K562 (cell line): ENCODE data around the gene ZFR2. TPM values are rescaled to one million over a fixed set of nuclear protein-coding genes. Genes with fewer than 3 reads are reported as not detected.

ENCODE experiments used
- ADNP ChIP-seq: fragments of 200-800 bp; sonication (Bioruptor generic); IDR thresholded peaks from 2 replicates; pipeline ENCODE4 v1.6.1; 2016; ENCODE audit warnings: missing genetic modification characterization, missing compliant biosample characterization
- ATF7 ChIP-seq: fragments of 450-650 bp; IDR thresholded peaks from 2 replicates; pipeline ENCODE4 v1.7.1; 2014; ENCODE audit warnings: mild to moderate bottlenecking, moderate library complexity
- BHLHE40 ChIP-seq: IDR thresholded peaks from 2 replicates; pipeline ENCODE4 v1.6.1; 2011; ENCODE audit warnings: low read length, improper control_type of control experiment
- C11orf30 ChIP-seq: fragments of 450-650 bp; IDR thresholded peaks from 2 replicates; pipeline ENCODE4 v1.6.1; 2016; ENCODE audit warnings: low read depth, mild to moderate bottlenecking
- DIDO1 ChIP-seq: fragments of 450-650 bp; IDR thresholded peaks from 2 replicates; pipeline ENCODE4 v1.6.1; 2016; ENCODE audit warnings: low read depth, missing biosample characterization, missing genetic modification characterization
- HDAC1 ChIP-seq, 2 experiments: fragments of 450-650 bp; IDR thresholded peaks; 2 replicates each; pipeline ENCODE4 v1.6.1; 2016 to 2017; ENCODE audit warnings: inconsistent platforms in 1 of 2, mild to moderate bottlenecking in 1 of 2, moderate library complexity in 1 of 2
- NEUROD1 ChIP-seq: fragments of 150-350 bp; IDR thresholded peaks from 2 replicates; pipeline ENCODE4 v1.6.1; 2014; ENCODE audit warnings: borderline replicate concordance, low read length, low read depth; ENCODE audit not compliant: partially characterized antibody
- SETDB1 ChIP-seq: IDR thresholded peaks from one replicate; pipeline ENCODE4 v1.6.1; 2012; ENCODE audit warnings: low read length, control low read depth, inconsistent platforms
- SRF ChIP-seq, 2 experiments: fragments of 250-450, 450-650 bp in 1 of 2; sonication (Bioruptor Pico) in 1 of 2; sonication (generic) in 1 of 2; formaldehyde crosslinking; IDR thresholded peaks; 2 replicates each; pipeline versions ENCODE4 v1.5.0 to v1.5.1; 2020 to 2022; ENCODE audit warnings: mild to moderate bottlenecking in 1 of 2, missing genetic modification reagents in 1 of 2
- ZNF197 ChIP-seq: fragments of 200-800 bp; sonication (Bioruptor generic); IDR thresholded peaks from 2 replicates; pipeline ENCODE4 v1.6.1; 2016; ENCODE audit warnings: low read depth, missing genetic modification characterization, missing compliant biosample characterization
- ZNF699 ChIP-seq: fragments of 250-450 bp; sonication (Bioruptor Pico); IDR thresholded peaks from 2 replicates; pipeline ENCODE4 v1.8.0; 2021; ENCODE audit warnings: mild to moderate bottlenecking, moderate library complexity; ENCODE audit not compliant: insufficient replicate concordance
- polyA plus RNA-seq, 8 experiments: library from polyadenylated mRNA; depleted of rRNA in 4 of 8; stranded (reverse) in 5 of 8; unstranded in 3 of 8; fragments of >200 nt; fragmentation: Nextera tagmentation in 2 of 8; fragmentation: Illumina TruSeq in 1 of 8; extraction: Ambion mirVana in 2 of 8; extraction: Trizol in 1 of 8; gene quantifications; 2 replicates each; pipeline versions ENCODE4 v1.2.1 to v1.2.3, GENCODE V29; 2011 to 2014; ENCODE audit warnings: inconsistent platforms in 1 of 8, missing spikeins in 1 of 8
- total RNA-seq, 7 experiments: library from RNA; depleted of rRNA in 6 of 7; stranded (reverse); fragments of >200 nt in 6 of 7; fragmentation: Illumina TruSeq in 2 of 7; extraction: Trizol in 2 of 7; gene quantifications; 2 replicates each; pipeline versions ENCODE4 v1.2.1 to v1.2.3, GENCODE V29; 2011 to 2021; ENCODE audit warnings: low replicate concordance in 1 of 7
- TF ChIP-seq, protein P1 (sequence below), 2 experiments: IDR thresholded peaks; 2 replicates each; pipeline ENCODE4 v1.6.1; 2011; ENCODE audit warnings: borderline replicate concordance in 1 of 2, control low read depth in 1 of 2, low read depth in 1 of 2, low read length in 1 of 2, mild to moderate bottlenecking in 1 of 2, mixed read lengths in 1 of 2, moderate library complexity in 1 of 2; ENCODE audit not compliant: insufficient read depth in 1 of 2, insufficient read length in 1 of 2, poor library complexity in 1 of 2, severe bottlenecking in 1 of 2; ENCODE audit errors: extremely low read depth in 1 of 2
- TF ChIP-seq, protein P2 (sequence below): fragments of 450-650 bp; IDR thresholded peaks from 2 replicates; pipeline ENCODE4 v1.6.1; 2016; ENCODE audit warnings: borderline replicate concordance
- TF ChIP-seq, protein P3 (sequence below): fragments of 450-650 bp; formaldehyde crosslinking; IDR thresholded peaks from 2 replicates; pipeline ENCODE4 v1.4.0; 2020; ENCODE audit warnings: mild to moderate bottlenecking, mixed read lengths
- TF ChIP-seq, protein P4 (sequence below): fragments of 450-650 bp; IDR thresholded peaks from 2 replicates; pipeline ENCODE4 v1.6.1; 2017; ENCODE audit warnings: antibody characterized with exemption, mild to moderate bottlenecking

Gene ZFR2
- total and polyA plus RNA-seq, 9 of the 15 experiments (the other 6 are each of a cell fraction or from before 2014, with no cell fraction given): 0.03 to 0.59 (median 0.07) TPM; not detected in 6

DNA sequence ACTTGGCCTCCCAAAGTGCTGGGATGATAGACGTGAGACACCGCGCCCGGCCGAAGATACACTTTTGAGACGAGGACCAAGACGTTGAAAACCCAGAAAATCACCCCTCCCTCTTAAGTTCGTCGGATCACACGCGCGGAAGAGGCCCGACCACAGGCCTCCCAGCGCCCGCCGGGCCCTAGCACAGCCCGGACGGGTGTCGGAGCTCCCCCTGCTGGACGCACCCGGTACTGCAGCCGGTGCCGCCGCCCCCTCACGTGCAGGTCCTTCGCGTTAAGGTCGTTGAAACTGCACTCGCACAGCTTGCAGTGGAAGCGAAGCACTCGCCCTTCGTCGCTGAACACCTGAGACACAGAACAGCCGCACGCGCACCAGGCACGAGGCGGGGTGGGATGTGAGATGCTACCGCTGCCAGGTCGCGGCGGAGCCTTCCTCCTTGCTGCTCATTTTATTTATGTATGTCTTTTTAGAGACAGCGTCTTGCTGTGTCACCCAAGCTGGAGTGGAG lies 46.9 kb downstream of the ZFR2 start (continued):
- peak in 1 of 2 experiments; percentile 55; a peak in 1 of 4 replicates for TF ChIP-seq SRF (CRISPR knock-in tag; IDR thresholded peaks at IDR 0.05)
- TF ChIP-seq NEUROD1: no peak
- TF ChIP-seq, protein P1, sequence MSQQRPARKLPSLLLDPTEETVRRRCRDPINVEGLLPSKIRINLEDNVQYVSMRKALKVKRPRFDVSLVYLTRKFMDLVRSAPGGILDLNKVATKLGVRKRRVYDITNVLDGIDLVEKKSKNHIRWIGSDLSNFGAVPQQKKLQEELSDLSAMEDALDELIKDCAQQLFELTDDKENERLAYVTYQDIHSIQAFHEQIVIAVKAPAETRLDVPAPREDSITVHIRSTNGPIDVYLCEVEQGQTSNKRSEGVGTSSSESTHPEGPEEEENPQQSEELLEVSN (IDR thresholded peaks at IDR 0.05; ENCODE audit: borderline replicate concordance in 1 of 2, extremely low read depth in 1 of 2, insufficient read depth in 1 of 2, insufficient read length in 1 of 2, low read depth in 1 of 2, low read length in 1 of 2, poor library complexity in 1 of 2, severe bottlenecking in 1 of 2): peak; percentile 86 to 91
- no peak for TF ChIP-seq ZNF197 (CRISPR knock-in tag)
- no peak for TF ChIP-seq ZNF699 (CRISPR knock-in tag)
- TF ChIP-seq SETDB1: peak; percentile 47
- TF ChIP-seq, protein P2, sequence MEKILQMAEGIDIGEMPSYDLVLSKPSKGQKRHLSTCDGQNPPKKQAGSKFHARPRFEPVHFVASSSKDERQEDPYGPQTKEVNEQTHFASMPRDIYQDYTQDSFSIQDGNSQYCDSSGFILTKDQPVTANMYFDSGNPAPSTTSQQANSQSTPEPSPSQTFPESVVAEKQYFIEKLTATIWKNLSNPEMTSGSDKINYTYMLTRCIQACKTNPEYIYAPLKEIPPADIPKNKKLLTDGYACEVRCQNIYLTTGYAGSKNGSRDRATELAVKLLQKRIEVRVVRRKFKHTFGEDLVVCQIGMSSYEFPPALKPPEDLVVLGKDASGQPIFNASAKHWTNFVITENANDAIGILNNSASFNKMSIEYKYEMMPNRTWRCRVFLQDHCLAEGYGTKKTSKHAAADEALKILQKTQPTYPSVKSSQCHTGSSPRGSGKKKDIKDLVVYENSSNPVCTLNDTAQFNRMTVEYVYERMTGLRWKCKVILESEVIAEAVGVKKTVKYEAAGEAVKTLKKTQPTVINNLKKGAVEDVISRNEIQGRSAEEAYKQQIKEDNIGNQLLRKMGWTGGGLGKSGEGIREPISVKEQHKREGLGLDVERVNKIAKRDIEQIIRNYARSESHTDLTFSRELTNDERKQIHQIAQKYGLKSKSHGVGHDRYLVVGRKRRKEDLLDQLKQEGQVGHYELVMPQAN: no peak
- TF ChIP-seq DIDO1 (tag): peak; percentile 43; the same call in 1 of the 2 replicates
- TF ChIP-seq ATF7: peak; percentile 68; the same call in 1 of the 2 replicates
- peak in 1 of 2 experiments; percentile 64; a peak in 2 of 4 replicates for TF ChIP-seq HDAC1 (IDR thresholded peaks at IDR 0.05)
- TF ChIP-seq, protein P3, sequence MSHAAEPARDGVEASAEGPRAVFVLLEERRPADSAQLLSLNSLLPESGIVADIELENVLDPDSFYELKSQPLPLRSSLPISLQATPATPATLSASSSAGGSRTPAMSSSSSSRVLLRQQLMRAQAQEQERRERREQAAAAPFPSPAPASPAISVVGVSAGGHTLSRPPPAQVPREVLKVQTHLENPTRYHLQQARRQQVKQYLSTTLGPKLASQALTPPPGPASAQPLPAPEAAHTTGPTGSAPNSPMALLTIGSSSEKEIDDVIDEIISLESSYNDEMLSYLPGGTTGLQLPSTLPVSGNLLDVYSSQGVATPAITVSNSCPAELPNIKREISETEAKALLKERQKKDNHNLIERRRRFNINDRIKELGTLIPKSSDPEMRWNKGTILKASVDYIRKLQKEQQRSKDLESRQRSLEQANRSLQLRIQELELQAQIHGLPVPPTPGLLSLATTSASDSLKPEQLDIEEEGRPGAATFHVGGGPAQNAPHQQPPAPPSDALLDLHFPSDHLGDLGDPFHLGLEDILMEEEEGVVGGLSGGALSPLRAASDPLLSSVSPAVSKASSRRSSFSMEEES (CRISPR knock-in tag): no peak
- TF ChIP-seq, protein P4, sequence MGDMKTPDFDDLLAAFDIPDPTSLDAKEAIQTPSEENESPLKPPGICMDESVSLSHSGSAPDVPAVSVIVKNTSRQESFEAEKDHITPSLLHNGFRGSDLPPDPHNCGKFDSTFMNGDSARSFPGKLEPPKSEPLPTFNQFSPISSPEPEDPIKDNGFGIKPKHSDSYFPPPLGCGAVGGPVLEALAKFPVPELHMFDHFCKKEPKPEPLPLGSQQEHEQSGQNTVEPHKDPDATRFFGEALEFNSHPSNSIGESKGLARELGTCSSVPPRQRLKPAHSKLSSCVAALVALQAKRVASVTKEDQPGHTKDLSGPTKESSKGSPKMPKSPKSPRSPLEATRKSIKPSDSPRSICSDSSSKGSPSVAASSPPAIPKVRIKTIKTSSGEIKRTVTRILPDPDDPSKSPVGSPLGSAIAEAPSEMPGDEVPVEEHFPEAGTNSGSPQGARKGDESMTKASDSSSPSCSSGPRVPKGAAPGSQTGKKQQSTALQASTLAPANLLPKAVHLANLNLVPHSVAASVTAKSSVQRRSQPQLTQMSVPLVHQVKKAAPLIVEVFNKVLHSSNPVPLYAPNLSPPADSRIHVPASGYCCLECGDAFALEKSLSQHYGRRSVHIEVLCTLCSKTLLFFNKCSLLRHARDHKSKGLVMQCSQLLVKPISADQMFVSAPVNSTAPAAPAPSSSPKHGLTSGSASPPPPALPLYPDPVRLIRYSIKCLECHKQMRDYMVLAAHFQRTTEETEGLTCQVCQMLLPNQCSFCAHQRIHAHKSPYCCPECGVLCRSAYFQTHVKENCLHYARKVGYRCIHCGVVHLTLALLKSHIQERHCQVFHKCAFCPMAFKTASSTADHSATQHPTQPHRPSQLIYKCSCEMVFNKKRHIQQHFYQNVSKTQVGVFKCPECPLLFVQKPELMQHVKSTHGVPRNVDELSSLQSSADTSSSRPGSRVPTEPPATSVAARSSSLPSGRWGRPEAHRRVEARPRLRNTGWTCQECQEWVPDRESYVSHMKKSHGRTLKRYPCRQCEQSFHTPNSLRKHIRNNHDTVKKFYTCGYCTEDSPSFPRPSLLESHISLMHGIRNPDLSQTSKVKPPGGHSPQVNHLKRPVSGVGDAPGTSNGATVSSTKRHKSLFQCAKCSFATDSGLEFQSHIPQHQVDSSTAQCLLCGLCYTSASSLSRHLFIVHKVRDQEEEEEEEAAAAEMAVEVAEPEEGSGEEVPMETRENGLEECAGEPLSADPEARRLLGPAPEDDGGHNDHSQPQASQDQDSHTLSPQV: peak; percentile 40
- peak; percentile 59; the same call in 1 of the 2 replicates for TF ChIP-seq C11orf30
- TF ChIP-seq ADNP: peak; percentile 88
- peak; percentile 100 for TF ChIP-seq BHLHE40
- TF ChIP-seq, all 486 proteins: peak for 101
